Spleen (tissue), 11 donors: ENCODE measurements around the gene PPT2. TPM values are rescaled to one million over a fixed set of nuclear protein-coding genes. Genes with fewer than 3 reads are reported as not detected.
A peak's percentile ranks its signal among the peaks of the same experiment; 100 is the strongest.

Source experiments
- DNase-seq: peaks from one replicate; pipeline ENCODE4 v3.0.0-alpha.2; 2020
- H3K27ac ChIP-seq, 8 donors: fragments of 200-600 bp; sonication (generic) in 7 of 8; 1 replicate in 4 of 8; 2 replicates in 4 of 8; pipeline versions ENCODE4 v1.5.0 to v1.8.0; 2016 to 2021; ENCODE audit warnings: inconsistent platforms in 4 of 8, mild to moderate bottlenecking in 4 of 8, moderate library complexity in 1 of 8
- H3K27me3 ChIP-seq, 7 donors: fragments of 200-600 bp; sonication (generic) in 6 of 7; replicated peaks in 1 of 7; 1 replicate in 4 of 7; 2 replicates in 3 of 7; pipeline versions ENCODE4 v1.5.0 to v1.8.0; 2016 to 2021; ENCODE audit warnings: inconsistent platforms in 3 of 7, mild to moderate bottlenecking in 1 of 7
- H3K36me3 ChIP-seq, 6 donors: fragments of 200-600 bp; sonication (generic) in 5 of 6; 1 replicate in 4 of 6; 2 replicates in 2 of 6; pipeline versions ENCODE4 v1.5.0 to v1.8.0; 2016 to 2021; ENCODE audit warnings: inconsistent platforms in 2 of 6
- H3K4me1 ChIP-seq, 6 donors: fragments of 200-600 bp; sonication (generic) in 5 of 6; 1 replicate in 3 of 6; 2 replicates in 3 of 6; pipeline versions ENCODE4 v1.5.0 to v1.8.0; 2016 to 2021; ENCODE audit warnings: inconsistent platforms in 3 of 6
- H3K4me3 ChIP-seq, 8 donors: fragments of 200-600 bp; sonication (generic) in 7 of 8; 1 replicate in 4 of 8; 2 replicates in 4 of 8; pipeline versions ENCODE4 v1.5.0 to v1.8.0; 2016 to 2021; ENCODE audit warnings: inconsistent platforms in 4 of 8, mild to moderate bottlenecking in 4 of 8, moderate library complexity in 2 of 8
- H3K9me3 ChIP-seq, 8 donors: fragments of 200-600 bp; sonication (generic) in 7 of 8; 1 replicate in 4 of 8; 2 replicates in 4 of 8; pipeline versions ENCODE4 v1.5.0 to v1.8.0; 2016 to 2021; ENCODE audit warnings: inconsistent platforms in 4 of 8
- POLR2A ChIP-seq, 3 donors: fragments of 450-650 bp; IDR thresholded peaks; one replicate each; pipeline ENCODE4 v1.5.1; 2017; ENCODE audit warnings: antibody characterized with exemption in 3 of 3, mild to moderate bottlenecking in 1 of 3
- POLR2AphosphoS5 ChIP-seq, 3 donors: sonication (generic); formaldehyde crosslinking; IDR thresholded peaks; one replicate each; pipeline ENCODE4 v1.5.1; 2017; ENCODE audit warnings: antibody characterized with exemption in 3 of 3
- WGBS, 5 donors: extraction: QIAGEN DNeasy Blood & Tissue Kit in 3 of 5; methylation state at CpG; one replicate each; pipeline versions ENCODE4 v1.1.5 to v1.1.7; 2013 to 2018; 5-methylcytosine and 5-hydroxymethylcytosine counted together
- intact Hi-C: fragments of 100-400 bp; cut with DNase I; formaldehyde crosslinking; loops from one replicate; pipeline ENCODE4 v1.15.0; 2023; ENCODE audit warnings: low total_unique reads
- polyA plus RNA-seq, 3 donors: library from polyadenylated mRNA; stranded (reverse); fragments of 200-250 nt; gene quantifications; one replicate each; pipeline ENCODE4 v1.2.1, GENCODE V29; 2013
- total RNA-seq, 7 donors: library from RNA; depleted of rRNA in 3 of 7; stranded (reverse); fragments of >200 nt in 3 of 7; fragmentation: NEBNext Ultra II Directional in 4 of 7; extraction: Animal tissue kit (Norgen Biotek cat#: 25700) in 4 of 7; gene quantifications; one replicate each; pipeline versions ENCODE4 v1.1.0 to v1.2.1, GENCODE V29; 2016 to 2021
- TF ChIP-seq, protein P1 (sequence below), 11 experiments: fragments of 200-600 bp in 7 of 11; fragments of 450-650 bp in 4 of 11; sonication (generic) in 4 of 11; IDR thresholded peaks in 8 of 11; conservative IDR thresholded peaks in 3 of 11; 1 replicate in 7 of 11; 2 replicates in 4 of 11; pipeline versions ENCODE4 v1.4.0 to v1.8.0; 2016 to 2021; ENCODE audit warnings: antibody characterized with exemption in 11 of 11, inconsistent platforms in 4 of 11, mild to moderate bottlenecking in 1 of 11
- donor health status: healthy with polysubstance abuse.
- donor health status: DM: no; HTN: no; CAD: no; lungs with moderate emphysema.
- donor health status: DM: no; HTN: no; CAD: no.
- donor health status: Bipolar disorder and iron deficiency.
- donor health status: healthy.
- donor health status: DM: no; HTN: no; CAD: no.
- donor health status: DM: yes; HTN: yes; CAD: no.

PPT2 gene
- total and polyA plus RNA-seq, 10 donors = 2.3 to 26.7 (median 16.8) TPM

- TF ChIP-seq, protein P1, sequence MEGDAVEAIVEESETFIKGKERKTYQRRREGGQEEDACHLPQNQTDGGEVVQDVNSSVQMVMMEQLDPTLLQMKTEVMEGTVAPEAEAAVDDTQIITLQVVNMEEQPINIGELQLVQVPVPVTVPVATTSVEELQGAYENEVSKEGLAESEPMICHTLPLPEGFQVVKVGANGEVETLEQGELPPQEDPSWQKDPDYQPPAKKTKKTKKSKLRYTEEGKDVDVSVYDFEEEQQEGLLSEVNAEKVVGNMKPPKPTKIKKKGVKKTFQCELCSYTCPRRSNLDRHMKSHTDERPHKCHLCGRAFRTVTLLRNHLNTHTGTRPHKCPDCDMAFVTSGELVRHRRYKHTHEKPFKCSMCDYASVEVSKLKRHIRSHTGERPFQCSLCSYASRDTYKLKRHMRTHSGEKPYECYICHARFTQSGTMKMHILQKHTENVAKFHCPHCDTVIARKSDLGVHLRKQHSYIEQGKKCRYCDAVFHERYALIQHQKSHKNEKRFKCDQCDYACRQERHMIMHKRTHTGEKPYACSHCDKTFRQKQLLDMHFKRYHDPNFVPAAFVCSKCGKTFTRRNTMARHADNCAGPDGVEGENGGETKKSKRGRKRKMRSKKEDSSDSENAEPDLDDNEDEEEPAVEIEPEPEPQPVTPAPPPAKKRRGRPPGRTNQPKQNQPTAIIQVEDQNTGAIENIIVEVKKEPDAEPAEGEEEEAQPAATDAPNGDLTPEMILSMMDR (IDR thresholded peaks at IDR 0.05 in 8 of 11, conservative IDR thresholded peaks at IDR 0.05 in 3 of 11) = peak in 1 of 11 experiments; percentile 36
- TF ChIP-seq POLR2A (IDR thresholded peaks at IDR 0.05) (peak in 2 of 3 donors; percentile 37 to 66), POLR2AphosphoS5 (IDR thresholded peaks at IDR 0.05) (peak in 1 of 3 donors; percentile 86)
- H3K27me3 ChIP-seq = no peaks in the 10 kb centered on the region
- 16 to 18% (median 18%) methylated on average over 15 of the region's 15 CpGs for WGBS, 5 donors
- H3K4me1 ChIP-seq = peaks cover 39 to 67% (median 64%) of the 10 kb centered on the region in 6 donors
- no peak for DNase-seq
- intact Hi-C loops = loop anchor here (10.0 kb wide), 1 partner anchor 70 kb away; the partner anchor contains the start of gene ATF6B
- peak overlapping the region; percentile 20 to 89 (median 48) for H3K4me3 ChIP-seq
- peak overlapping the region; percentile 98 to 100 (median 100) for H3K27ac ChIP-seq
- no peaks in the 10 kb centered on the region for H3K9me3 ChIP-seq
- H3K36me3 ChIP-seq = peaks cover 0 to 8% (median 0%) of the 10 kb centered on the region in 6 donors
Observed at GRCh38 chr6:32194825-32195651, 41.1 kb downstream of the PPT2 start.

DNA sequence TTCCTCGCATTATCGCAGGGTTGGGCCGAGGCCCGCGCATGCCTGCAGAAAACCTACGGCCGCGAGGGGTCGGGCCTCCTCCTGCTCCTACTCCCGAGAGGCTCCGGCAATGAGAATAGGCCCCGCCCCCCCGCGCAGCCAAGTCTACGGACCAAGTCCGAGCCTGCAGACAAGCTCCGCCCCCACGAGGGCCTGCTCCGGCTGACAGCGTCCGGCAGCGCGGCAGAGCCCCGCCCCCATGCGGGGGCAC lies 41.6 kb downstream of the PPT2 start:
- Histone ChIP-seq H3K27ac (peak overlapping the region; percentile 98 to 100 (median 100)), H3K4me3 (peak overlapping the region in 7 of 8 donors; percentile 57 to 89 (median 67)), H3K9me3 (no peaks in the 10 kb centered on the region), H3K4me1 (peaks cover 39 to 64% (median 61%) of the 10 kb centered on the region in 6 donors), H3K27me3 (no peaks in the 10 kb centered on the region), H3K36me3 (peaks cover 0 to 8% (median 0%) of the 10 kb centered on the region in 6 donors)
- peak; percentile 100 for DNase-seq
- TF ChIP-seq, protein P1 (IDR thresholded peaks at IDR 0.05 in 8 of 11, conservative IDR thresholded peaks at IDR 0.05 in 3 of 11) = peak; percentile 80 to 97 (median 90)
- TF ChIP-seq POLR2AphosphoS5 (IDR thresholded peaks at IDR 0.05) = no peak
- TF ChIP-seq POLR2A (IDR thresholded peaks at IDR 0.05) = no peak
- WGBS, 5 donors = 0 to 1% (median 0%) methylated on average over 13 to 25 of the region's 25 CpGs
- intact Hi-C loops = loop anchor here (10.0 kb wide), 1 partner anchor 71 kb away; the partner anchor contains the start of gene ATF6B

- 0 to 1% (median 1%) methylated on average over 28 to 58 of the region's 58 CpGs for WGBS, 5 donors
Observed at GRCh38 chr6:32195902-32196681, 42.2 kb downstream of the PPT2 start.

More at GRCh38 chr6:32195902-32196681, 42.2 kb downstream of the PPT2 start:
- TF ChIP-seq, protein P1 (IDR thresholded peaks at IDR 0.05 in 8 of 11, conservative IDR thresholded peaks at IDR 0.05 in 3 of 11) = peak in 2 of 11 experiments; percentile 37 to 51
- peak; percentile 99 to 100 (median 99) for TF ChIP-seq POLR2AphosphoS5 (IDR thresholded peaks at IDR 0.05)
- TF ChIP-seq POLR2A (IDR thresholded peaks at IDR 0.05) = peak; percentile 93 to 98 (median 97)
- peak; percentile 96 for DNase-seq
- Histone ChIP-seq H3K9me3 (no peaks in the 10 kb centered on the region), H3K36me3 (peaks cover 0 to 5% (median 0%) of the 10 kb centered on the region in 6 donors), H3K27me3 (no peaks in the 10 kb centered on the region), H3K4me3 (peak overlapping the region; percentile 57 to 89 (median 66)), H3K27ac (peak overlapping the region; percentile 98 to 100 (median 100)), H3K4me1 (peaks cover 34 to 59% (median 56%) of the 10 kb centered on the region in 6 donors)
- intact Hi-C loops = loop anchor here (10.0 kb wide), 1 partner anchor 71 kb away; the partner anchor contains the start of gene ATF6B
